Measurements from ENCODE around the gene SMIM35. TPM values are rescaled to one million over a fixed set of nuclear protein-coding genes. Genes with fewer than 3 reads are reported as not detected.
A peak's percentile ranks its signal among the peaks of the same experiment; 100 is the strongest.

Gene SMIM35
- total and polyA plus RNA-seq, 4 experiments from 2014 or later, result 0.21 to 0.76 (median 0.50) TPM

DNA sequence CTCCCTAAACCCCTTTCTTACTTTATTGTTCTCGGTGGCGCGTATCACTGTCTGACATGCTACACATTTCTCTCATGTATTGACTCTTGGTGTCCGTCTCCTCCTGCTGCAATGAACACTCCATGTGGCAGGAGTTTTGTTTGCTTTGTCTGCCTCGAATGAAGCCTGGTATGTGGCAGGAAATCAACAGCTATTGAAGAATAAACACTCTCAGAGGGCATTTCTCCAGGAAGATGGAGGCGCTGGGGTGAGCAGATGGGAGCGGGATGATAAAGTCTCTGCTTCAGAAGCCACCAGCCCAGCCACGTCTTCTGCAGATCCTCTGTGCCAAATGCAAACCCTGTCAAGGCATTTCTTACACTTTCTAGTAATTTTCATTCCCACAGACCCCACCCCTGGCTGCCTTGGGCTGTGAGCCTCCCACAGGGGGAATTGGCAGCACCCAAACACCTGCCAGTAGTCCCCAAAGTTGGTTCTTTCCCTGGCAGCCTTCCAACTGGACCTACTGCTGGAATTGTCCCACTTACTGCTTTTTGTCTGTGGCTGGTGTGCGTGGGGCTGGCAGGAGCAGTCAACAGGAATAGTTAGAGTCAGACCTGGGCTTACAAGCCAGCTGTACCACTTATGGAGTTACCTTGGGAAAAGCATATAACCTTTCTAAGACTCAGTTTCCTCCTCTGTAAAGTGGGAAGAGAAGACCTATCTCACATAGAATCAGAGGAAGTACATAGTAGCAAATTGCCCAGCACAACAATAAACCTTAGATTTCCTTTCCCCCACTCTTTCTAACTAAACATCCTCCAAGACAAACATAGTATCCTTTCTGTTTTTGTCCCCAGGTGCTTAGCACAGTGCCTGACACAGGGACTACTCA lies 113.9 kb downstream of the SMIM35 start:
- H3K36me3 ChIP-seq (ENCODE audit: insufficient read depth, low read length), result no peaks in the 10 kb centered on the region
- H3K4me3 ChIP-seq (ENCODE audit: low read length in 2 of 2), result no peak overlapping the region
- peaks cover 81% of the 10 kb centered on the region for H3K4me1 ChIP-seq (ENCODE audit: insufficient read depth, low read length)
- Mint-ChIP-seq H3K9me3 (peaks cover 0 to 2% (median 0%) of the 10 kb centered on the region in 8 donors), H3K27me3 (no peaks in the 10 kb centered on the region), H3K27ac (peak overlapping the region; percentile 58 to 93 (median 81)), H3K4me3 (peak overlapping the region; percentile 12 to 76 (median 30)), H3K4me1 (peaks cover 59 to 93% (median 78%) of the 10 kb centered on the region in 4 donors), H3K36me3 (peaks cover 4 to 5% of the 10 kb centered on the region in 2 donors)
- H3K9me3 ChIP-seq (ENCODE audit: control insufficient read depth in 1 of 2, low read length in 2 of 2), result no peaks in the 10 kb centered on the region
- intact Hi-C loops (cut with micrococcal nuclease), result no loop called here
- CTCF ChIA-PET (ENCODE audit: partially characterized antibody), result interaction anchor here (3.7 to 24.4 kb wide), 2 partner anchors 23 to 80 kb away, joined by 23 to 402 read pairs; no protein-coding TSS in a partner anchor
- POLR2A ChIA-PET (ENCODE audit: partially characterized antibody), result interaction anchor here (46.4 to 51.5 kb wide), 2 partner anchors 24 to 31 kb away, joined by 1750 to 2125 read pairs; partner anchors contain the start of gene IL10RA
- H3K27ac ChIP-seq (ENCODE audit: low read depth, low read length), result no peak overlapping the region
- H3K27me3 ChIP-seq (ENCODE audit: insufficient read depth, low read length), result no peaks in the 10 kb centered on the region
- DNase-seq, result no peak

GRCh38 chr11:117972044-117972443 lies 114.7 kb downstream of the SMIM35 start:
- no peak for DNase-seq
- CTCF ChIA-PET (ENCODE audit: partially characterized antibody), result interaction anchor here (24.4 kb wide), 1 partner anchor 22 kb away, joined by 402 read pairs; no protein-coding TSS in a partner anchor
- POLR2A ChIA-PET (ENCODE audit: partially characterized antibody), result interaction anchor here (46.4 to 51.5 kb wide), 2 partner anchors 23 to 32 kb away, joined by 1750 to 2125 read pairs; partner anchors contain the start of gene IL10RA
- Histone ChIP-seq H3K4me3 (ENCODE audit: low read length in 2 of 2) (no peak overlapping the region), H3K27ac (ENCODE audit: low read depth, low read length) (no peak overlapping the region), H3K4me1 (ENCODE audit: insufficient read depth, low read length) (peaks cover 74% of the 10 kb centered on the region), H3K9me3 (ENCODE audit: control insufficient read depth in 1 of 2, low read length in 2 of 2) (no peaks in the 10 kb centered on the region), H3K36me3 (ENCODE audit: insufficient read depth, low read length) (no peaks in the 10 kb centered on the region), H3K27me3 (ENCODE audit: insufficient read depth, low read length) (no peaks in the 10 kb centered on the region)
- Mint-ChIP-seq H3K27ac (peak overlapping the region in 4 of 7 donors; percentile 14 to 90 (median 56)), H3K9me3 (peaks cover 0 to 2% (median 0%) of the 10 kb centered on the region in 8 donors), H3K4me3 (peak overlapping the region in 4 of 8 donors; percentile 1 to 25 (median 12)), H3K36me3 (peaks cover 0 to 2% of the 10 kb centered on the region in 2 donors), H3K4me1 (peaks cover 52 to 84% (median 71%) of the 10 kb centered on the region in 4 donors), H3K27me3 (no peaks in the 10 kb centered on the region)
- intact Hi-C loops (cut with micrococcal nuclease), result no loop called here

DNA sequence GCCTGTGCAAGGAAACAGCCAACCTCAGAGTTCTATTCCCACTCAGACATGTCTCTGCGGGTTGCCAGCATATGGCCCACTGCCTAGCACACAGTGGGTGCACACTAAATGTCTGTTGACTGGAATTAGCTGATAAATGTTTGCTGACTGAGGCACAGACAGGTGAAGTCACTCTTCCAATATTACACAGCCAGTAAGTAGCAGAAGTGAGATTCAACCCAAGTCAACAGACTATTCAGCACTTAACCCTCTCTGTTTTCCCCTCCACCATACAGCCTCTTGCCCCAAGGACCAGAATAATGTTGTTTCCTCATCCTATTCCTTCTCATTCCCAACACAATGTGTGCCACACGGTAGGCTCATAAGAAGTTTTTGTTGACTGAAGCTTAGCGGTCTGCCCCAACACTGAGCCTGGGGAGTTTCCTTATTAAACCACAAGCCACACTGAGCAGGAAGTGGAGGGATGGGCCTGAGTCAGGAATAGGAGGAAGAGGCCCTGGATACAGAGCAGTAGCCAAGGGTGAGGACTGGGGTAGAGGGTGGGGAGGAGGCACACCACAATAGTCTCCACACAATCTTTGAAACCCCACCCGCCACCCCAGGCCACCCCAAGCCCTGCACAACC lies 116.3 kb downstream of the SMIM35 start:
- Histone ChIP-seq H3K36me3 (ENCODE audit: insufficient read depth, low read length) (no peaks in the 10 kb centered on the region), H3K27ac (ENCODE audit: low read depth, low read length) (peak overlapping the region; percentile 27), H3K4me1 (ENCODE audit: insufficient read depth, low read length) (peaks cover 66% of the 10 kb centered on the region), H3K9me3 (ENCODE audit: control insufficient read depth in 1 of 2, low read length in 2 of 2) (no peaks in the 10 kb centered on the region), H3K27me3 (ENCODE audit: insufficient read depth, low read length) (no peaks in the 10 kb centered on the region), H3K4me3 (ENCODE audit: low read length in 2 of 2) (peak overlapping the region; percentile 17 to 21)
- H3K27me3 Mint-ChIP-seq, result no peaks in the 10 kb centered on the region
- intact Hi-C loops (cut with micrococcal nuclease), result loop anchor here (1.0 to 2.0 kb wide), 2 partner anchors 16 to 17 kb away; partner anchors contain the start of gene IL10RA
- H3K9me3 Mint-ChIP-seq, result peaks cover 0 to 2% (median 0%) of the 10 kb centered on the region in 8 donors
- ChIA-PET CTCF (ENCODE audit: partially characterized antibody) (interaction anchor here (0.7 to 24.4 kb wide), 3 partner anchors 9 to 20 kb away, joined by 3 to 402 read pairs (median 3); partner anchors contain the start of gene IL10RA), POLR2A (ENCODE audit: partially characterized antibody) (interaction anchor here (1.6 to 51.5 kb wide), 6 partner anchors 9 to 83 kb away, joined by 5 to 2125 read pairs (median 16); partner anchors contain the start of gene IL10RA)
- H3K27ac Mint-ChIP-seq, result peak overlapping the region; percentile 76 to 91 (median 87)
- peak overlapping the region in 7 of 8 donors; percentile 59 to 89 (median 76) for H3K4me3 Mint-ChIP-seq
- peaks cover 49 to 69% (median 62%) of the 10 kb centered on the region in 4 donors for H3K4me1 Mint-ChIP-seq
- peak; percentile 33 to 75 (median 43) for DNase-seq
- H3K36me3 Mint-ChIP-seq, result no peaks in the 10 kb centered on the region

DNA sequence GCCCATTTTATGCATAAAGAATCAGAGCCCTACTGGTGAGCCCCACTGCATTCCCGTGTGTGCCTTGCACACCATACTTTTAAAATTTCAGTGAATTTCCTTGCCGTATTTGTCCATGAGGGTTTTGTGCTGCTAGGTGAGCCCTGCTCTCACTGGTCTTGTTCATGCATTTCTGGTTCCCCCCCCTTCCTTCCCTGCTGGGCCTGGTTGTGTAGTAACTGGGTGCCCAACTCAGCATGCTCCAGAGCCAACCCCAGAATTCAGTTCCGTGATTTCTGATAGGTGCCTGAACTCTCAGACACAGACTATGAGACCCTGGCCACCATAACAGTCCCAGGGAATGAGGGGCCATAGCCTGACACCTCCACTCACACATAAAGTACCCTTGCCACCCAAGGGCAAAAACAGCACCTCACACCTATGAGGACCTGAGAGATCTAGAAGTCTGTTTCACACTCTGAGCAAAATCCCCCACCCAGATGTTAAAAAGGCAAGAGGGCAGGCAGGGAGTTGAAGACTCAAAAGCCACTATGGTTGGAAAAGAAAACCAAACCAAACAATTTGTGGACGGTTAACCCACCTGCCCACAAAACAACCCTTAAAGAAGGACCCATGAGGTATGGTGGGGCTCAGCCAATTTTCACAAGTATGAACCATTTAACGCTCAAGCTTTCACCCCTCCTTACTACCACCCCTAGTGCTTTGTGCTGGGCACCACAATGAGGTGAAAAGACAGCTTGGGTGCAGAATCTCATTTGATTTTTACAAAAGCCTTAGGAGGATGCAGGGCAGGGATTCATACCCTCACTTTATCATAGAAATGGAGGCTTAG lies 117.4 kb downstream of the SMIM35 start:
- H3K27ac Mint-ChIP-seq, result peak overlapping the region in 6 of 7 donors; percentile 19 to 77 (median 58)
- no peaks in the 10 kb centered on the region for H3K36me3 Mint-ChIP-seq

GRCh38 chr11:117966908-117967307 lies 119.9 kb downstream of the SMIM35 start:
- no peak overlapping the region for H3K4me3 Mint-ChIP-seq
- H3K4me1 Mint-ChIP-seq, result peaks cover 28 to 43% (median 40%) of the 10 kb centered on the region in 4 donors
- ChIA-PET CTCF (ENCODE audit: partially characterized antibody) (interaction anchor here (24.4 kb wide), 1 partner anchor 17 kb away, joined by 402 read pairs; no protein-coding TSS in a partner anchor), POLR2A (ENCODE audit: partially characterized antibody) (interaction anchor here (2.1 to 51.5 kb wide), 3 partner anchors 9 to 37 kb away, joined by 5 to 2125 read pairs (median 1750); partner anchors contain the start of gene IL10RA)
- Histone ChIP-seq H3K4me1 (ENCODE audit: insufficient read depth, low read length) (peaks cover 37% of the 10 kb centered on the region), H3K27ac (ENCODE audit: low read depth, low read length) (no peak overlapping the region), H3K9me3 (ENCODE audit: control insufficient read depth in 1 of 2, low read length in 2 of 2) (no peaks in the 10 kb centered on the region), H3K36me3 (ENCODE audit: insufficient read depth, low read length) (no peaks in the 10 kb centered on the region), H3K27me3 (ENCODE audit: insufficient read depth, low read length) (no peaks in the 10 kb centered on the region), H3K4me3 (ENCODE audit: low read length in 2 of 2) (no peak overlapping the region)
- H3K9me3 Mint-ChIP-seq, result peaks cover 0 to 2% (median 0%) of the 10 kb centered on the region in 8 donors
- no peaks in the 10 kb centered on the region for H3K36me3 Mint-ChIP-seq
- no peaks in the 10 kb centered on the region for H3K27me3 Mint-ChIP-seq
- intact Hi-C loops (cut with micrococcal nuclease), result no loop called here
- no peak for DNase-seq
- peak overlapping the region in 1 of 7 donors; percentile 24 for H3K27ac Mint-ChIP-seq

More for the DNA sequence above, 117.4 kb downstream of the SMIM35 start:
- no peak overlapping the region for H3K27ac ChIP-seq (ENCODE audit: low read depth, low read length)
- no peaks in the 10 kb centered on the region for H3K27me3 Mint-ChIP-seq
- peaks cover 62% of the 10 kb centered on the region for H3K4me1 ChIP-seq (ENCODE audit: insufficient read depth, low read length)
- no peaks in the 10 kb centered on the region for H3K9me3 ChIP-seq (ENCODE audit: control insufficient read depth in 1 of 2, low read length in 2 of 2)
- H3K4me3 ChIP-seq (ENCODE audit: low read length in 2 of 2), result no peak overlapping the region
- peak overlapping the region in 7 of 8 donors; percentile 1 to 89 (median 56) for H3K4me3 Mint-ChIP-seq
- intact Hi-C loops (cut with micrococcal nuclease), result no loop called here
- POLR2A ChIA-PET (ENCODE audit: partially characterized antibody), result interaction anchor here (2.0 to 51.5 kb wide), 4 partner anchors 10 to 77 kb away, joined by 11 to 2125 read pairs (median 885); partner anchors contain the start of gene IL10RA
- H3K27me3 ChIP-seq (ENCODE audit: insufficient read depth, low read length), result no peaks in the 10 kb centered on the region
- H3K9me3 Mint-ChIP-seq, result peaks cover 0 to 2% (median 0%) of the 10 kb centered on the region in 8 donors
- H3K36me3 ChIP-seq (ENCODE audit: insufficient read depth, low read length), result no peaks in the 10 kb centered on the region
- CTCF ChIA-PET (ENCODE audit: partially characterized antibody), result interaction anchor here (0.8 to 24.4 kb wide), 4 partner anchors 8 to 85 kb away, joined by 3 to 402 read pairs (median 4); no protein-coding TSS in a partner anchor
- no peak for DNase-seq
- peaks cover 47 to 61% (median 57%) of the 10 kb centered on the region in 4 donors for H3K4me1 Mint-ChIP-seq

GRCh38 chr11:117962826-117963225 lies 123.9 kb downstream of the SMIM35 start:
- peaks cover 25 to 38% (median 30%) of the 10 kb centered on the region in 4 donors for H3K4me1 Mint-ChIP-seq
- H3K9me3 Mint-ChIP-seq, result peaks cover 8 to 20% (median 18%) of the 10 kb centered on the region in 8 donors
- H3K27me3 Mint-ChIP-seq, result no peaks in the 10 kb centered on the region
- peaks cover 10 to 23% of the 10 kb centered on the region in 2 donors for H3K36me3 Mint-ChIP-seq
- no peak for DNase-seq
- H3K9me3 ChIP-seq (ENCODE audit: control insufficient read depth in 1 of 2, low read length in 2 of 2), result peaks cover 0 to 2% of the 10 kb centered on the region in 2 donors
- POLR2A ChIA-PET (ENCODE audit: partially characterized antibody), result interaction anchor here (2.5 to 46.4 kb wide), 2 partner anchors 11 to 42 kb away, joined by 13 to 2125 read pairs; partner anchors contain the start of gene IL10RA
- no peak overlapping the region for H3K27ac Mint-ChIP-seq
- H3K4me3 Mint-ChIP-seq, result no peak overlapping the region
- no peaks in the 10 kb centered on the region for H3K36me3 ChIP-seq (ENCODE audit: insufficient read depth, low read length)
- no peak overlapping the region for H3K27ac ChIP-seq (ENCODE audit: low read depth, low read length)
- no peak overlapping the region for H3K4me3 ChIP-seq (ENCODE audit: low read length in 2 of 2)
- H3K4me1 ChIP-seq (ENCODE audit: insufficient read depth, low read length), result peaks cover 4% of the 10 kb centered on the region
- CTCF ChIA-PET (ENCODE audit: partially characterized antibody), result interaction anchor here (1.0 kb wide), 1 partner anchor 11 kb away, joined by 3 read pairs; no protein-coding TSS in a partner anchor
- intact Hi-C loops (cut with micrococcal nuclease), result no loop called here
- H3K27me3 ChIP-seq (ENCODE audit: insufficient read depth, low read length), result no peaks in the 10 kb centered on the region
